BE2C (cell line): Measurements from ENCODE around the gene GTF2E1.

ENCODE experiments used
- DNase-seq: peaks from one replicate; pipeline ENCODE4 v3.0.0-alpha.2; 2020
- H3K27me3 ChIP-seq: fragments of 250-450 bp; sonication (Bioruptor Pico); 2 replicates; pipeline ENCODE4 v1.5.1; 2020; ENCODE audit warnings: mild to moderate bottlenecking
- H3K36me3 ChIP-seq: fragments of 250-450 bp; sonication (Bioruptor Pico); 2 replicates; pipeline ENCODE4 v1.5.1; 2020; ENCODE audit warnings: mild to moderate bottlenecking
- H3K4me1 ChIP-seq: fragments of 250-450 bp; sonication (Bioruptor Pico); 2 replicates; pipeline ENCODE4 v1.5.1; 2020
- H3K4me3 ChIP-seq: 2 replicates; pipeline ENCODE4 v1.5.1; 2011; ENCODE audit warnings: low read depth, low read length
- H3K9me3 ChIP-seq: fragments of 250-450 bp; sonication (Bioruptor Pico); 2 replicates; pipeline ENCODE4 v1.5.1; 2020
- CTCF ChIP-seq: IDR thresholded peaks from 2 replicates; pipeline ENCODE4 v1.5.1; 2012; ENCODE audit warnings: mild to moderate bottlenecking, low read depth, low read length

The GTF2E1 gene

DNA sequence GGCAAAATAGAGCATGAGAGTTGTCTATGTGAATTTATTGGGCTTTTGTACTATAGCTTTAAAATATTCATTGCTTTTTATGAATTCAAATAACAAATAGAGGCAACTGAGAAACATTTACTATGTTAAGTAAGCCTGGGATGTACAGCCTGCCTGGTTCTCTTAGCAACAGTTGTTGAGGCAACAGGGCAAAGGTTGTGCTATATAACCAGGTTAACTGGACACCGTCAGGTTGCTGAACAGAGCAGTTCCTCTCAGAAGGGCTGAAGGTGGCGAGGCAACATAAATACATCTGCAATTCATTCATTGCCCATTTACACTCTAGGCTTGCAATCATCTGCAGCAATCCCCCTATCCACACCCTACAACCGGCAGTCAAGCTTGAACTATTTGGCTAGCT, 78.2 kb downstream of the GTF2E1 start:
- no peaks in the 10 kb centered on the region for H3K4me1 ChIP-seq
- no peaks in the 10 kb centered on the region; the same call in 1 of the 2 replicates for H3K9me3 ChIP-seq
- no peaks in the 10 kb centered on the region for H3K27me3 ChIP-seq
- DNase-seq, result no peak
- no peaks in the 10 kb centered on the region for H3K36me3 ChIP-seq
- no peak overlapping the region for H3K4me3 ChIP-seq
- TF ChIP-seq CTCF, result no peak

DNA sequence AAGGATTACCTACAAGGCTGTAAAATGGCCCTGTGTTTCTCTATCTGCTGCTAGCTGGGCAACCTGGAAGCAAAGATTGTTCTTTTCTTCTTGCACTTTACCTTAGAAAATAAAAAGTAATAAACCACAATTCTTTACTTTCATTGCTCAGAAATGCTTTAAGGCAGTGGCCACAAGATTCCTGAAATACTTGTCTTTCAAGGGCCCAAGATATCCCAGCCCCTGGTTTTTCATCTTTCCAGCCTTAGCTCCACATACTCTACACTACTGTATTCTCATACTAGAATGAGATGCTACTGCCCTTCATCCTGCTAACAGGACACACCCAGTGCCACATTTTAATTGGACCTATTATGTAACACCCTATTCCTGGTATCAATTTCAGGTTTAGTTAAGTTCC, 78.9 kb downstream of the GTF2E1 start:
- Histone ChIP-seq H3K27me3 (no peaks in the 10 kb centered on the region), H3K4me3 (no peak overlapping the region), H3K36me3 (no peaks in the 10 kb centered on the region), H3K9me3 (no peaks in the 10 kb centered on the region; the same call in 1 of the 2 replicates), H3K4me1 (no peaks in the 10 kb centered on the region)
- no peak for DNase-seq
- no peak for TF ChIP-seq CTCF

GRCh38 chr3:120823156-120823555, 80.6 kb downstream of the GTF2E1 start:
- no peak for DNase-seq
- Histone ChIP-seq H3K9me3 (no peaks in the 10 kb centered on the region; the same call in 1 of the 2 replicates), H3K27me3 (no peaks in the 10 kb centered on the region), H3K36me3 (no peaks in the 10 kb centered on the region), H3K4me3 (no peak overlapping the region), H3K4me1 (no peaks in the 10 kb centered on the region)
- TF ChIP-seq CTCF, result no peak

DNA sequence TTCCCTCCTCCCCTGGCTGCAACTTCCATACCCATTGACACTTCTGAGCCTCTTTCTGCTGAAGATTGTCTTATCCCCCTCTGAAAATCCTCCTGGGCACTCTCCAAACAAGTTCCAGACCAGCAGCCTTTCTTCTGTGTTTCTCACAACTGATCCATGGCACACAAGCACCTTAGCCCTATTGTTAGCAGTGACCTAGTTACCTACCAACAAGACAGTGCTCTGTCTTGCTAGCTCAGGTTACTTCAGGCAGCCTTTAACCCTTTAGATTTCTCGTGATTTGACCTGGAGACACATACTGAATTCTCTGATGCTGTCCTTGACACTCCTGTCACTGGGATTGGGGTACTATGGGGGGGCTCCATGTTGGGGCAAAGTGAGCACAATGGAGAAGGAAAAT, 82.1 kb downstream of the GTF2E1 start:
- TF ChIP-seq CTCF, result no peak
- no peaks in the 10 kb centered on the region for H3K27me3 ChIP-seq
- no peaks in the 10 kb centered on the region for H3K4me1 ChIP-seq
- no peak overlapping the region for H3K4me3 ChIP-seq
- no peaks in the 10 kb centered on the region for H3K36me3 ChIP-seq
- H3K9me3 ChIP-seq, result no peaks in the 10 kb centered on the region; the same call in 1 of the 2 replicates
- DNase-seq, result no peak

DNA sequence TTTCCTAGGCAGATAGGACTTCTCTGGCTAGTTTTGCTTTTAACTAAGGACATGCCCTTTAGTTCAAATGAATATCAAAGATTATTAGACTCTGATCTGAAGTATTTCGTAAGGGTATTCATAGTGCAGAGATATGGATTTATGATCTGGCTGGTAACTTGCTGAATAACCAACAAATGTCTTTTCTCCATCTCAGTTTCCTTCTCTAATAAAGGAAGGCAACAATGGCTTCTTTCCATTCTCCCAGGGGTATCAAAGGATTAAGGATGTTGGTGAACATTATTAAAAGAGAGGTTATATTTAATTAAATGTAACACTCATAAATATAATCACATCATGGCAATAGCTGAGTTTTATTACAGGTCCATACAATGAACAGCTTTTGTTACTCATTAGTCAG, 86.3 kb downstream of the GTF2E1 start:
- no peak for TF ChIP-seq CTCF
- H3K36me3 ChIP-seq, result no peaks in the 10 kb centered on the region
- H3K9me3 ChIP-seq, result no peaks in the 10 kb centered on the region
- H3K27me3 ChIP-seq, result no peaks in the 10 kb centered on the region
- H3K4me3 ChIP-seq, result no peak overlapping the region
- no peaks in the 10 kb centered on the region for H3K4me1 ChIP-seq
- DNase-seq, result no peak

GRCh38 chr3:120831066-120831465, 88.5 kb downstream of the GTF2E1 start:
- DNase-seq, result no peak
- TF ChIP-seq CTCF, result no peak
- Histone ChIP-seq H3K9me3 (no peaks in the 10 kb centered on the region), H3K4me1 (no peaks in the 10 kb centered on the region), H3K36me3 (no peaks in the 10 kb centered on the region), H3K27me3 (no peaks in the 10 kb centered on the region), H3K4me3 (no peak overlapping the region)
